Fibroblast of villous mesenchyme (primary cell): Measurements from ENCODE around the gene MUC5AC. TPM values are rescaled to one million over a fixed set of nuclear protein-coding genes. Genes with fewer than 3 reads are reported as not detected.
"Not testable (repeated sequence)": the region's sequence is repeated elsewhere in the genome, so short reads cannot be mapped to it uniquely, and the experiment has no call there.

Experiments used
- DNase-seq: peaks from one replicate; pipeline ENCODE4 v3.0.0-alpha.2; 2010; ENCODE audit warnings: low read depth
- H3K4me3 ChIP-seq: 2 replicates; pipeline ENCODE4 v1.5.1; 2011; ENCODE audit warnings: low read depth, mild to moderate bottlenecking, low read length
- total RNA-seq: library from RNA; depleted of rRNA; stranded (reverse); fragments of >200 nt; gene quantifications from 2 replicates; pipeline ENCODE4 v1.2.3, GENCODE V29; 2012
- TF ChIP-seq, protein P1 (sequence below): IDR thresholded peaks from 2 replicates; pipeline ENCODE4 v1.5.1; 2012; ENCODE audit warnings: low read depth, mild to moderate bottlenecking, low read length; ENCODE audit not compliant: insufficient read depth

Gene MUC5AC
- total RNA-seq, 1 donor: not detected

DNA sequence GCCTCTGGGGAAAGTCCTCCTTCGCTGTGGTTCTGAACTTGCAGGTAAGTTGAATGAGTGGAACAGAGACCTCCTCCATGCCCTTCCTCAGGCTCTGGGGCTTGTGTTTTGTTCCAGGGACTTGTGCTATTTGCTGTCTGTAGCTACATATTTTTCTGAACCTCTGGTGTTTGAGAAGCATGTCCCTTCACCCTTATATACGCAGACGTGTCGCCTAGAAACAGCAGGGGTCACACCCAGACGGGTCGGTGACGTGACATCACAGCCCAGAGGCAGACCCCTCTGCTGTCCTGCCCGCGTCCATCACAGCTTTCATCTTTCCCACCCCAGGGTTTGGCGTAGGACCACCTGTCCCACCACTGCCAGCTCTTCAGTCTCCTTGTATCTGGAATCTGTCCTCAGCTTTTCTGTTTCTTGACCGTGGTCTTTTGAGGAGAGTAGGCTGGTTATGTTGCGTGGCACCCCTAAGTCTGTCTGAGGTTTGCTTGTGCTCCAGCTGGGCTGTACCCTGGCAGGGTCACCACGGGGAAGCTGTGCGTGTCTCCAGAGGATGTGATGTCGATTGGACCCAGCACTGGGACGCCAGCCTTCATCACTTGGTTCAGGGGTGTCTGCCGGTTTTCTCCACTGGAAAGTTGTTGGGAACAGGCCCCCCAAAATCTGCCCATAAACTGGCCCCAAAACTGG lies 51.8 kb downstream of the MUC5AC start:
- TF ChIP-seq, protein P1, sequence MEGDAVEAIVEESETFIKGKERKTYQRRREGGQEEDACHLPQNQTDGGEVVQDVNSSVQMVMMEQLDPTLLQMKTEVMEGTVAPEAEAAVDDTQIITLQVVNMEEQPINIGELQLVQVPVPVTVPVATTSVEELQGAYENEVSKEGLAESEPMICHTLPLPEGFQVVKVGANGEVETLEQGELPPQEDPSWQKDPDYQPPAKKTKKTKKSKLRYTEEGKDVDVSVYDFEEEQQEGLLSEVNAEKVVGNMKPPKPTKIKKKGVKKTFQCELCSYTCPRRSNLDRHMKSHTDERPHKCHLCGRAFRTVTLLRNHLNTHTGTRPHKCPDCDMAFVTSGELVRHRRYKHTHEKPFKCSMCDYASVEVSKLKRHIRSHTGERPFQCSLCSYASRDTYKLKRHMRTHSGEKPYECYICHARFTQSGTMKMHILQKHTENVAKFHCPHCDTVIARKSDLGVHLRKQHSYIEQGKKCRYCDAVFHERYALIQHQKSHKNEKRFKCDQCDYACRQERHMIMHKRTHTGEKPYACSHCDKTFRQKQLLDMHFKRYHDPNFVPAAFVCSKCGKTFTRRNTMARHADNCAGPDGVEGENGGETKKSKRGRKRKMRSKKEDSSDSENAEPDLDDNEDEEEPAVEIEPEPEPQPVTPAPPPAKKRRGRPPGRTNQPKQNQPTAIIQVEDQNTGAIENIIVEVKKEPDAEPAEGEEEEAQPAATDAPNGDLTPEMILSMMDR: no peak
- no peak for DNase-seq
- H3K4me3 ChIP-seq: no peak overlapping the region

GRCh38 chr11:1211838-1212237 lies 54.1 kb downstream of the MUC5AC start:
- no peak for DNase-seq
- TF ChIP-seq, protein P1: no peak

DNA sequence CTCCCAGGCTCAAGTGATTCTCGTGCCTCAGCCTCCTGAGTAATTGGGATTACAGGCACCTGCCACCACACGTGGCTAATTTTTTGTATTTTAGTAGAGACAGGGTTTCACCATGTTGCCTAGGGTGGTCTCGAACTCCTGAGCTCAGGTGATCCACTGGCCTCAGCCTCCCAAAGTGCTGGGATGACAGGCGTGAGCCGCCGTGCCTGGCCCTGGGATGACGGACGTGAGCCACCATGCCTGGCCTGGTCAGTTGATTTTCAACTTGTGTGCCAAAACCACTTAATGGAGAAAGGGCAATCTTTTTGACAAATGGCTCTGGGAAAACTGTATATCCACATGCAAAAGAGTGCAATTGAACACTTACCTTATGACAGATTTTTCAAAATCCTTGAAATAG lies 58.1 kb downstream of the MUC5AC start:
- H3K4me3 ChIP-seq, DNase-seq: not testable (repeated sequence)

More at GRCh38 chr11:1211838-1212237, 54.1 kb downstream of the MUC5AC start:
- no peak overlapping the region for H3K4me3 ChIP-seq

- TF ChIP-seq, protein P1: no peak
- DNase-seq: no peak
These were observed 59.4 kb downstream of the MUC5AC start for GRCh38 chr11:1217151-1217550.

DNA sequence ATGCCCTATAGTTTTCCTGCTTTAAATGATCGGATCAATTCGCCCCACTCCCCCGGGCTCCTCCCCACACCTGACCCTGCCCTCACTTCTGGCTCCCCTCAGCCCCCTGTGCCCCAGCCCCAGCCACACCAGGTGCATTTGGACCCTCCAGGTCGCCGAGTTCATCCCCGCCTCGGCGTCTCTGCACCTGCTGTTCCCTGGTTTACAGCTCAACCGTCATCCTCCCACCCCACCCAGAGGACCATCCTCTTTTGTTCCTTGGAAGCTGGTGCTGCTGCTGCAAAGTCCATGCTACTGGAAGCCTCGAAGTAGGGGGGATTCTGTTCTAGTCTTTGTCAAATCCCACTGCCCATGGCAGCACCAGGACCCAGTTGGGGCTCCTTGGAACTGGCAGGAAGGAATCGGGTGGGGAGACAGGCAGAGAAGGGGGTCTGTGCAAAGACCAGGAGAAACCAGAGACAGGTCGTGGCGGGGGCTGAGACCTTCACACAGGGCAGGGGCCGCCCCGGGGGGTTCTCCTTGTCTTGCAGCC lies 60.6 kb downstream of the MUC5AC start:
- TF ChIP-seq, protein P1: no peak
- no peak overlapping the region for H3K4me3 ChIP-seq
- no peak for DNase-seq

More at GRCh38 chr11:1217151-1217550, 59.4 kb downstream of the MUC5AC start:
- no peak overlapping the region for H3K4me3 ChIP-seq

GRCh38 chr11:1218788-1219445 lies 61.2 kb downstream of the MUC5AC start:
- H3K4me3 ChIP-seq: no peak overlapping the region
- TF ChIP-seq, protein P1: no peak
- no peak for DNase-seq

GRCh38 chr11:1219446-1219833 lies 61.7 kb downstream of the MUC5AC start:
- DNase-seq: no peak
- TF ChIP-seq, protein P1: no peak
- H3K4me3 ChIP-seq: no peak overlapping the region
